ENCODE measurements around the gene NOX3.

Gene NOX3

GRCh38 chr6:155354167-155354566, 101.5 kb downstream of the NOX3 start:
- no peak for DNase-seq

GRCh38 chr6:155352811-155353210, 102.8 kb downstream of the NOX3 start:
- DNase-seq: no peak

- no peak for DNase-seq
These were observed 103.6 kb downstream of the NOX3 start for GRCh38 chr6:155352130-155352420.

GRCh38 chr6:155351273-155352129, 104.1 kb downstream of the NOX3 start:
- DNase-seq: no peak

GRCh38 chr6:155349956-155350355, 105.7 kb downstream of the NOX3 start:
- no peak for DNase-seq

- no peak for DNase-seq
These were observed 106.5 kb downstream of the NOX3 start for GRCh38 chr6:155349129-155349528.

GRCh38 chr6:155347800-155348199, 107.8 kb downstream of the NOX3 start:
- DNase-seq: no peak

GRCh38 chr6:155346957-155347356, 108.7 kb downstream of the NOX3 start:
- no peak for DNase-seq
